H1 (cell line): ENCODE results near the gene NMUR1. TPM values are rescaled to one million over a fixed set of nuclear protein-coding genes. Genes with fewer than 3 reads are reported as not detected.

Experiments
- CTCF ChIA-PET: fragments of 300-600 bp; sonication (Branson Sonifier 250); formaldehyde crosslinking; loops from one replicate; lab custom pipeline; 2021; ENCODE audit not compliant: partially characterized antibody; lab: Charles Lee
- POLR2A ChIA-PET: fragments of 300-600 bp; sonication (Branson Sonifier 250); formaldehyde crosslinking; loops from one replicate; lab custom pipeline; 2021; ENCODE audit warnings: inconsistent platforms; ENCODE audit not compliant: partially characterized antibody; lab: Charles Lee
- DNase-seq, 2 experiments: peaks; one replicate each; pipeline versions ENCODE4 v3.0.0 to v3.0.0-alpha.2; 2010 to 2022; ENCODE audit warnings: low spot score in 2 of 2, low read depth in 1 of 2, mixed read lengths in 1 of 2
- FAIRE-seq: peaks from 2 replicates; lab custom pipeline; 2011; peaks lifted over from hg19 to GRCh38; lab: Jason Lieb, UNC
- H2AFZ ChIP-seq: 2 replicates; pipeline ENCODE4 v1.8.1; 2012; ENCODE audit warnings: low read length, inconsistent platforms
- H2AK5ac ChIP-seq: 2 replicates; pipeline ENCODE4 v1.6.1; 2013; ENCODE audit warnings: low read depth, low read length
- H2BK120ac ChIP-seq: replicated peaks from 2 replicates; pipeline ENCODE3; 2013; ENCODE audit warnings: low read depth, low read length, inconsistent platforms
- H2BK12ac ChIP-seq: 2 replicates; pipeline ENCODE4 v1.6.1; 2013; ENCODE audit warnings: low read depth, low read length
- H2BK15ac ChIP-seq: 2 replicates; pipeline ENCODE4 v1.6.1; 2013; ENCODE audit warnings: low read length
- H2BK20ac ChIP-seq: 2 replicates; pipeline ENCODE4 v1.6.1; 2013; ENCODE audit warnings: low read length
- H2BK5ac ChIP-seq: 2 replicates; pipeline ENCODE4 v1.6.1; 2013; ENCODE audit warnings: low read depth, low read length
- H3K14ac ChIP-seq: 2 replicates; pipeline ENCODE4 v1.6.1; 2013; ENCODE audit warnings: inconsistent platforms; ENCODE audit not compliant: insufficient read length
- H3K18ac ChIP-seq: 2 replicates; pipeline ENCODE4 v1.6.1; 2013; ENCODE audit warnings: low read length; ENCODE audit errors: extremely low read depth
- H3K23ac ChIP-seq: 2 replicates; pipeline ENCODE4 v1.6.1; 2013; ENCODE audit warnings: inconsistent platforms; ENCODE audit not compliant: insufficient read length
- H3K23me2 ChIP-seq: 2 replicates; pipeline ENCODE4 v1.6.1; 2013; ENCODE audit warnings: low read depth, low read length
- H3K27ac ChIP-seq: 2 replicates; pipeline ENCODE4 v1.6.1; 2011; ENCODE audit warnings: low read depth, low read length, inconsistent platforms
- H3K27me3 ChIP-seq, 4 experiments: replicated peaks in 1 of 4; 1 replicate in 1 of 4; 2 replicates in 3 of 4; pipeline versions ENCODE4 v1.6.1 to v1.8.1; 2011 to 2013; ENCODE audit warnings: low read length in 3 of 4, mild to moderate bottlenecking in 3 of 4, inconsistent platforms in 2 of 4, mixed read lengths in 2 of 4, moderate library complexity in 1 of 4; ENCODE audit not compliant: control insufficient read depth in 3 of 4, insufficient read depth in 3 of 4; ENCODE audit errors: extremely low read depth in 1 of 4
- H3K36me3 ChIP-seq, 4 experiments: 2 replicates each; pipeline versions ENCODE4 v1.6.1 to v1.8.1; 2011 to 2013; ENCODE audit warnings: mild to moderate bottlenecking in 4 of 4, low read length in 3 of 4, moderate library complexity in 2 of 4, control low read depth in 1 of 4, inconsistent platforms in 1 of 4; ENCODE audit not compliant: insufficient read depth in 4 of 4, control insufficient read depth in 2 of 4
- H3K4ac ChIP-seq: replicated peaks from 2 replicates; pipeline ENCODE3; 2013; ENCODE audit warnings: low read length, low read depth, mixed read lengths, inconsistent platforms; ENCODE audit not compliant: insufficient read length
- H3K4me1 ChIP-seq, 4 experiments: replicated peaks in 1 of 4; 1 replicate in 1 of 4; 2 replicates in 3 of 4; pipeline versions ENCODE4 v1.6.1 to v1.8.1; 2011 to 2013; ENCODE audit warnings: low read length in 3 of 4, inconsistent platforms in 2 of 4, mixed read lengths in 1 of 4; ENCODE audit not compliant: insufficient read depth in 4 of 4, control insufficient read depth in 3 of 4
- H3K4me2 ChIP-seq, 2 experiments: 2 replicates each; pipeline versions ENCODE4 v1.6.1 to v1.8.1; 2011 to 2013; ENCODE audit warnings: low read depth in 2 of 2, low read length in 2 of 2, control low read depth in 1 of 2, inconsistent platforms in 1 of 2, mild to moderate bottlenecking in 1 of 2; ENCODE audit not compliant: insufficient read depth in 1 of 2
- H3K4me3 ChIP-seq, 4 experiments: fragments of 200-600, 300-600 bp in 1 of 4; sonication (generic), shearing (Covaris generic), sonication (Bioruptor Twin) in 1 of 4; 2 replicates each; pipeline versions ENCODE4 v1.5.1 to v1.8.1; 2011 to 2016; ENCODE audit warnings: low read length in 4 of 4, low read depth in 3 of 4, control low read depth in 2 of 4, inconsistent platforms in 2 of 4, mild to moderate bottlenecking in 2 of 4, mixed read lengths in 1 of 4, moderate library complexity in 1 of 4; ENCODE audit not compliant: insufficient read depth in 2 of 4; ENCODE audit errors: extremely low read depth in 1 of 4
- H3K56ac ChIP-seq: replicated peaks from 2 replicates; pipeline ENCODE3; 2013; ENCODE audit warnings: low read depth, mild to moderate bottlenecking, mixed read lengths, low read length, inconsistent platforms; ENCODE audit not compliant: insufficient read length
- H3K79me1 ChIP-seq: 2 replicates; pipeline ENCODE4 v1.6.1; 2013; ENCODE audit warnings: low read depth, low read length, control low read depth
- H3K79me2 ChIP-seq, 2 experiments: 2 replicates each; pipeline versions ENCODE4 v1.6.1 to v1.8.1; 2012 to 2013; ENCODE audit warnings: low read length in 2 of 2, mild to moderate bottlenecking in 2 of 2, inconsistent platforms in 1 of 2; ENCODE audit not compliant: insufficient read depth in 2 of 2, control insufficient read depth in 1 of 2
- H3K9ac ChIP-seq, 4 experiments: replicated peaks in 1 of 4; 1 replicate in 1 of 4; 2 replicates in 3 of 4; pipeline versions ENCODE4 v1.6.1 to v1.8.1; 2011 to 2013; ENCODE audit warnings: low read depth in 3 of 4, low read length in 3 of 4, control low read depth in 2 of 4, mild to moderate bottlenecking in 2 of 4, moderate library complexity in 2 of 4, inconsistent platforms in 1 of 4; ENCODE audit errors: extremely low read depth in 1 of 4
- H3K9me3 ChIP-seq, 2 experiments: 2 replicates each; pipeline versions ENCODE4 v1.6.1 to v1.8.1; 2012 to 2013; ENCODE audit warnings: mild to moderate bottlenecking in 2 of 2, moderate library complexity in 2 of 2, control low read depth in 1 of 2, inconsistent platforms in 1 of 2, low read depth in 1 of 2, low read length in 1 of 2, mixed read lengths in 1 of 2; ENCODE audit not compliant: insufficient read depth in 2 of 2
- H4K20me1 ChIP-seq, 2 experiments: replicated peaks in 1 of 2; 2 replicates each; pipeline versions ENCODE3 to v1.8.1; 2011 to 2013; ENCODE audit warnings: inconsistent platforms in 2 of 2, low read length in 2 of 2, mild to moderate bottlenecking in 1 of 2; ENCODE audit not compliant: insufficient read depth in 2 of 2, control insufficient read depth in 1 of 2
- H4K5ac ChIP-seq: 2 replicates; pipeline ENCODE4 v1.6.1; 2013; ENCODE audit warnings: low read length, low read depth, mixed read lengths, inconsistent platforms; ENCODE audit not compliant: insufficient read length
- H4K8ac ChIP-seq: 2 replicates; pipeline ENCODE4 v1.8.0; 2013; ENCODE audit warnings: mild to moderate bottlenecking, moderate library complexity, low read length, inconsistent platforms; ENCODE audit not compliant: insufficient read depth; ENCODE audit errors: extremely low read depth
- H4K91ac ChIP-seq: replicated peaks from 2 replicates; pipeline ENCODE3; 2013; ENCODE audit warnings: low read length, mixed read lengths, inconsistent platforms; ENCODE audit not compliant: insufficient read length
- BACH1 ChIP-seq: IDR thresholded peaks from 2 replicates; pipeline ENCODE4 v1.6.1; 2012; ENCODE audit warnings: low read length, improper control_type of control experiment
- BCL11A ChIP-seq, 2 experiments: IDR thresholded peaks; one replicate each; pipeline ENCODE4 v1.6.1; 2011; ENCODE audit warnings: low read depth in 2 of 2, low read length in 2 of 2, mild to moderate bottlenecking in 2 of 2
- BRCA1 ChIP-seq: IDR thresholded peaks from 2 replicates; pipeline ENCODE4 v1.6.1; 2012; ENCODE audit warnings: low read depth, low read length, improper control_type of control experiment
- CHD2 ChIP-seq: IDR thresholded peaks from 2 replicates; pipeline ENCODE4 v1.6.1; 2012; ENCODE audit warnings: low read length, improper control_type of control experiment
- GABPA ChIP-seq: IDR thresholded peaks from 2 replicates; pipeline ENCODE4 v1.6.1; 2011; ENCODE audit warnings: mild to moderate bottlenecking, low read length, moderate library complexity, borderline replicate concordance; ENCODE audit not compliant: insufficient read depth
- GTF2F1 ChIP-seq: IDR thresholded peaks from 2 replicates; pipeline ENCODE4 v1.6.1; 2012; ENCODE audit warnings: low read depth, low read length, improper control_type of control experiment, borderline replicate concordance
- KDM4A ChIP-seq: IDR thresholded peaks from one replicate; pipeline ENCODE4 v1.7.1; 2012; ENCODE audit warnings: low read depth, mild to moderate bottlenecking, moderate library complexity, low read length, inconsistent platforms; ENCODE audit not compliant: severe bottlenecking
- KDM5A ChIP-seq: fragments of 200-600 bp; IDR thresholded peaks from 2 replicates; pipeline ENCODE4 v1.7.1; 2012; ENCODE audit warnings: mild to moderate bottlenecking, low read length, inconsistent platforms, mixed read lengths
- POLR2AphosphoS5 ChIP-seq: IDR thresholded peaks from 2 replicates; pipeline ENCODE4 v1.6.1; 2011; ENCODE audit warnings: low read depth, low read length
- RAD21 ChIP-seq, 2 experiments: IDR thresholded peaks in 1 of 2; conservative IDR thresholded peaks in 1 of 2; 2 replicates each; pipeline ENCODE4 v1.6.1; 2011; ENCODE audit warnings: low read depth in 2 of 2, low read length in 2 of 2, improper control_type of control experiment in 1 of 2, inconsistent platforms in 1 of 2, mild to moderate bottlenecking in 1 of 2, moderate library complexity in 1 of 2
- RNF2 ChIP-seq: fragments of 200-900, 300-1000 bp; sonication (generic); IDR thresholded peaks from 2 replicates; pipeline ENCODE4 v1.7.1; 2016; ENCODE audit warnings: borderline replicate concordance, low read depth, mild to moderate bottlenecking, antibody characterized with exemption, low read length; ENCODE audit not compliant: poor library complexity, severe bottlenecking; ENCODE audit errors: missing control alignments
- SP2 ChIP-seq: IDR thresholded peaks from 2 replicates; pipeline ENCODE4 v1.6.1; 2012; ENCODE audit warnings: mild to moderate bottlenecking, low read length, inconsistent platforms
- SRF ChIP-seq: IDR thresholded peaks from 2 replicates; pipeline ENCODE4 v1.6.1; 2011; ENCODE audit warnings: mild to moderate bottlenecking, low read depth, low read length, moderate library complexity
- TEAD4 ChIP-seq: IDR thresholded peaks from 2 replicates; pipeline ENCODE4 v1.6.1; 2012; ENCODE audit warnings: low read depth, low read length, inconsistent platforms, mixed read lengths
- WGBS, 2 experiments: shearing (Covaris generic) in 1 of 2; methylation state at CpG; one replicate each; pipeline versions ENCODE4 v1.1.6 to v1.1.7; 2013 to 2015; ENCODE audit warnings: low lambda C conversion rate in 2 of 2, mixed read lengths in 2 of 2, inconsistent platforms in 1 of 2, low coverage in 1 of 2, missing lambda C conversion rate in 1 of 2; ENCODE audit not compliant: insufficient replicate concordance in 2 of 2, insufficient coverage in 1 of 2, insufficient read length in 1 of 2; ENCODE audit errors: extremely low coverage in 1 of 2, missing lambda C conversion rate in 1 of 2; 5-methylcytosine and 5-hydroxymethylcytosine counted together
- polyA plus RNA-seq, 7 experiments: library from polyadenylated mRNA; depleted of rRNA in 3 of 7; stranded (reverse) in 5 of 7; unstranded in 2 of 7; fragments of >200 nt in 5 of 7; fragments of 200-250 nt in 2 of 7; gene quantifications; 1 replicate in 5 of 7; 2 replicates in 1 of 7; 4 replicates in 1 of 7; pipeline versions ENCODE4 v1.2.1 to v1.2.3, GENCODE V29; 2011 to 2013; ENCODE audit warnings: missing spikeins in 2 of 7, mixed read lengths in 2 of 7
- total RNA-seq: library from RNA; stranded (reverse); fragmentation: NEBNext Ultra II Directional; extraction: Animal tissue kit (Norgen Biotek cat#: 25700); gene quantifications from 2 replicates; pipeline ENCODE4 v1.2.1, GENCODE V29; 2021

The NMUR1 gene
- total and polyA plus RNA-seq, 2 of the 8 experiments (the other 6 are each of a cell fraction or from before 2014, with no cell fraction given) = 0.56 to 1.5 TPM

GRCh38 chr2:231528636-231529030 is 1.6 kb downstream of the NMUR1 start:
- Histone ChIP-seq H3K18ac (no peak overlapping the region), H3K4me1 (peaks cover 0 to 9% (median 3%) of the 10 kb centered on the region in 4 experiments; a peak in 2 of 7 replicates), H2BK15ac (no peak overlapping the region), H3K23me2 (peaks cover 3% of the 10 kb centered on the region; the same call in 1 of the 2 replicates), H3K4me2 (no peak overlapping the region), H3K9ac (no peak overlapping the region), H4K91ac (peak overlapping the region; percentile 42), H3K36me3 (no peaks in the 10 kb centered on the region), H3K4me3 (no peak overlapping the region), H2AK5ac (0 out of 2 replicates have a peak overlapping the region, but pooled peaks have one; percentile 24), H3K27me3 (peaks cover 1 to 18% (median 16%) of the 10 kb centered on the region in 4 experiments), H3K14ac (no peak overlapping the region), H2BK20ac (no peak overlapping the region), H4K8ac (no peak overlapping the region), H2AFZ (no peak overlapping the region), H2BK12ac (peak overlapping the region; percentile 84; the same call in 1 of the 2 replicates), H3K56ac (no peak overlapping the region), H3K79me1 (no peaks in the 10 kb centered on the region), H2BK120ac (no peak overlapping the region), H4K20me1 (no peaks in the 10 kb centered on the region), H3K79me2 (no peaks in the 10 kb centered on the region), H3K23ac (no peak overlapping the region), H3K9me3 (no peaks in the 10 kb centered on the region), H3K4ac (no peak overlapping the region), H2BK5ac (no peak overlapping the region), H3K27ac (no peak overlapping the region), H4K5ac (no peak overlapping the region)
- FAIRE-seq (no peak), DNase-seq (no peak)
- 98% methylated on average over 9 of the region's 9 CpGs; no CpG with 5 or more reads in 1 of the 2 experiments for WGBS, 2 experiments
- ChIA-PET POLR2A (interaction anchor here (0.6 to 1.2 kb wide), 3 partner anchors 11 to 185 kb away, joined by 3 to 4 read pairs (median 3); partner anchors contain the start of gene NCL), CTCF (interaction anchor here (0.6 to 1.8 kb wide), 9 partner anchors 9 to 149 kb away, joined by 3 to 13 read pairs (median 4); no protein-coding TSS in a partner anchor)
- TF ChIP-seq BACH1 (no peak), KDM5A (no peak), RAD21 (IDR thresholded peaks at IDR 0.05 in 1 of 2, conservative IDR thresholded peaks at IDR 0.05 in 1 of 2; ENCODE audit: low read depth in 2 of 2, low read length in 2 of 2) (no peak), SRF (no peak), BCL11A (IDR thresholded peaks at IDR 0.05; ENCODE audit: low read depth in 2 of 2, low read length in 2 of 2) (no peak), BRCA1 (no peak), POLR2AphosphoS5 (no peak), RNF2 (no peak), GABPA (no peak), GTF2F1 (no peak), SP2 (no peak), CHD2 (no peak), TEAD4 (no peak), KDM4A (no peak)
